ENCODE measurements around the gene AKAP11.

AKAP11 gene

DNA sequence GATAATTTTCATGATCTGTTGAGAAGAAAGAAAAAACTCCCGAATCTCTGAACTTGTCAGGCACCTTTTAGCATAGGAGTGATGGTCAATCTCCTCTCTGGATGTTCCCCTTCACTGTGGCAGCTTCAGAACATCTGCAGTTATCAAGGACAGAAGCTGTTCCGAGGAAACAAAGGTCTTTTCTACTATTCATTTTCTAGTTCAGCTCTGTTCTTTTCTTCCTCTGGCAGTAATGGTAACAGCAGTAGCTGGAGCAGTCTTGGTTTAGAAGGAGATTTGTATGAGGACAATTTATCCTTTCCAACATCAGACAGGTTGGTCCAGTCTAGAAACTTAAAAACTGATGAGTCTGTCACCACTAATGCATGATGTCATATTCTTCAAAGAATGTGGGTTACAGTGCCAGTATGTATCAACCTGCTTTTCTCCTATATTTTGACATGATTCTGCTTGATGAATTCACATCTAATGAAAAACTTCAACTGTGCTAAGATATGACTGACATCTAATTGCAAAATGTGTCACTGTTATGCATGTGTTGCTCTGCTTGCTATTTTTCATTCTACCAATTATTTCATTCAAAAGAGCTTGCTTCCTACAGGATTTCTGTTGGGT, 41.0 kb downstream of the AKAP11 start:
- Mint-ChIP-seq H3K4me3 (no peak overlapping the region), H3K27me3 (ENCODE audit: low read depth) (no peaks in the 10 kb centered on the region), H3K4me1 (no peaks in the 10 kb centered on the region), H3K36me3 (ENCODE audit: low read depth) (peaks cover 53% of the 10 kb centered on the region), H3K27ac (no peak overlapping the region), H3K9me3 (no peaks in the 10 kb centered on the region)
- TF ChIP-seq, protein P1, sequence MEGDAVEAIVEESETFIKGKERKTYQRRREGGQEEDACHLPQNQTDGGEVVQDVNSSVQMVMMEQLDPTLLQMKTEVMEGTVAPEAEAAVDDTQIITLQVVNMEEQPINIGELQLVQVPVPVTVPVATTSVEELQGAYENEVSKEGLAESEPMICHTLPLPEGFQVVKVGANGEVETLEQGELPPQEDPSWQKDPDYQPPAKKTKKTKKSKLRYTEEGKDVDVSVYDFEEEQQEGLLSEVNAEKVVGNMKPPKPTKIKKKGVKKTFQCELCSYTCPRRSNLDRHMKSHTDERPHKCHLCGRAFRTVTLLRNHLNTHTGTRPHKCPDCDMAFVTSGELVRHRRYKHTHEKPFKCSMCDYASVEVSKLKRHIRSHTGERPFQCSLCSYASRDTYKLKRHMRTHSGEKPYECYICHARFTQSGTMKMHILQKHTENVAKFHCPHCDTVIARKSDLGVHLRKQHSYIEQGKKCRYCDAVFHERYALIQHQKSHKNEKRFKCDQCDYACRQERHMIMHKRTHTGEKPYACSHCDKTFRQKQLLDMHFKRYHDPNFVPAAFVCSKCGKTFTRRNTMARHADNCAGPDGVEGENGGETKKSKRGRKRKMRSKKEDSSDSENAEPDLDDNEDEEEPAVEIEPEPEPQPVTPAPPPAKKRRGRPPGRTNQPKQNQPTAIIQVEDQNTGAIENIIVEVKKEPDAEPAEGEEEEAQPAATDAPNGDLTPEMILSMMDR (IDR thresholded peaks at IDR 0.05; ENCODE audit: unreplicated experiment in 3 of 3): no peak

DNA sequence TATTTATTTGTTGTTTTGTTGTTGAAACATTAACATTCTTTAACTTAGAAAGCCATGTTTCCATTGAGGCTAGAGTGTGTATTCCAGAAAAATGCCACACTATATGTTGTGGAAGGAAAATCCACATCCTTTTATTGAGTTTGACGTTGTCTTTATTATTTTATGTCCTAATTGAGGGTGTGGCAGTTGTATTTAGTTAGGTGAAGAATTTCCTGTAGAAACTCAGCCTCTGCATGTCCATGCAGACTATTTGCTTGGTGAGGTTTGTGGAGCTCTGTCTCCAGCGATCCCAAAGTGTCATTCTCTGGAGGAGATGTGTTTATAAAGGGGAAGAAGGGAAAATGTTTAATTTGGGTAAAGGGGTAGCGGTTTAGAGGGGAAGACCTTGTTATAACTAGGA, 46.6 kb downstream of the AKAP11 start:
- Mint-ChIP-seq H3K9me3 (no peaks in the 10 kb centered on the region), H3K4me3 (no peak overlapping the region), H3K27ac (peak overlapping the region in 1 of 3 experiments; percentile 20), H3K27me3 (ENCODE audit: low read depth) (no peaks in the 10 kb centered on the region), H3K36me3 (ENCODE audit: low read depth) (peaks cover 22% of the 10 kb centered on the region), H3K4me1 (no peaks in the 10 kb centered on the region)
- TF ChIP-seq, protein P1 (IDR thresholded peaks at IDR 0.05; ENCODE audit: unreplicated experiment in 3 of 3): no peak

DNA sequence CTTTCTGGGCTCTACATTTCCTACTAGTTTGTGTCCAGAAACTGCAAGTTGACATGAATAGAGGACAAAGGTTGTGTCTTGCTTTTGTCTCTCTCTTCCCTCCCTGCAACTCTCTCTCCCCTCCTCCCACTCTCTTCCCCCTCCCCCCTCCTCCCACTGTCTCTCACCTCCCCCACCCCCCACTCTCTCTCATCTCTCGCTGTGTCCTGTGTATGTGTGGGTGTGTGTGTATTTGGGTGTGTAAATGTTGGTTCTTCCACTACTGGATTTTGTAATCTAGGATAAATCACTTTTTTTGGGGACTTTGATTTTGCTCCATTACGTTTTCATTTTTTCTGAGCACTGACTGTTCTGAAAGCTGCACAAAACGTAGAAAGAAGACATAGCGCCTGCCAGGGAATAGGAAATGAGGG, 48.4 kb downstream of the AKAP11 start:
- Mint-ChIP-seq H3K4me1 (no peaks in the 10 kb centered on the region), H3K36me3 (ENCODE audit: low read depth) (peaks cover 14% of the 10 kb centered on the region), H3K9me3 (no peaks in the 10 kb centered on the region), H3K4me3 (peak overlapping the region in 1 of 3 experiments; percentile 60), H3K27ac (peak overlapping the region; percentile 2 to 53 (median 30)), H3K27me3 (ENCODE audit: low read depth) (no peaks in the 10 kb centered on the region)
- TF ChIP-seq, protein P1 (IDR thresholded peaks at IDR 0.05; ENCODE audit: unreplicated experiment in 3 of 3): no peak

DNA sequence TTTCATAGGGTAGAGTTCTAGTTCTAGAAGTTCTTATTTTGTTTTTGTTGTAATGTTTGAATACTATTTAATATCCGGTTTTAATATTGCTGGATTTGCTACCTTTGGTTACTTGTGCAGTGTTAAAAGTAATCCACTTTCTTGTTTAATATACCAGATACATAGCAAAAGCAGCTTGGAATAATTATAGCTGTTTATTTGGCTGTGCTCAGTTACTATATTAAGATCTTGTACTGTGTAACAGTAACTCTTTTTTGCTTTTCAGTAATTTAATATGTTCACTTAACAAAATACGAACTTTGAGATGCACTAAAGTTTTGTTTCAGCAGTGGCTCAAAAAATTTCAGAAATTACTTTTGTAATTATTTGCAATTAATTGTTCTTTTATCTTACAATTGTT, 50.9 kb downstream of the AKAP11 start:
- Mint-ChIP-seq H3K9me3 (no peaks in the 10 kb centered on the region), H3K27me3 (ENCODE audit: low read depth) (no peaks in the 10 kb centered on the region), H3K27ac (no peak overlapping the region), H3K4me3 (no peak overlapping the region), H3K36me3 (ENCODE audit: low read depth) (peaks cover 3% of the 10 kb centered on the region), H3K4me1 (no peaks in the 10 kb centered on the region)
- TF ChIP-seq, protein P1 (IDR thresholded peaks at IDR 0.05; ENCODE audit: unreplicated experiment in 3 of 3): no peak

DNA sequence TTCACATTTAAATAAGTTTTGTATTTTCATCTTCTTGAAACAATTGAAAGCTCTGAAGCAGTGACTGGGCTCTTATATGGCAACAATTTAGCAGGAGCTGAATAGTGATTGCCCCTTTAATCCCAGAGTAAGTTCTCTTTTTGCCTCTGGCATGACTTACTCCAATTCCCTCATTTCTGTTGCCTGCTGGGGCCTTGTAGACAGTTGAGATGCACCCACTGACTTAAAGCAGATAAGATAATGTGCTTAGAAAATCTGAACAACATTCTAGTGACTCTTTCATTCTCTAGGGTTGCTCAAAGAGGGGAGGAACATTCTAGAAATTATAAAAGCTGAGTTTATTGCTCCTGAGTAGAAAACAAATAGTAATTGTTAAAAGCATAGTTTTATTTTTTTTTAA, 52.8 kb downstream of the AKAP11 start:
- no peaks in the 10 kb centered on the region for H3K27me3 Mint-ChIP-seq (ENCODE audit: low read depth)
- H3K9me3 Mint-ChIP-seq: no peaks in the 10 kb centered on the region
- no peak overlapping the region for H3K4me3 Mint-ChIP-seq
- no peaks in the 10 kb centered on the region for H3K4me1 Mint-ChIP-seq
- peaks cover 3% of the 10 kb centered on the region for H3K36me3 Mint-ChIP-seq (ENCODE audit: low read depth)
- H3K27ac Mint-ChIP-seq: no peak overlapping the region
- TF ChIP-seq, protein P1 (IDR thresholded peaks at IDR 0.05; ENCODE audit: unreplicated experiment in 3 of 3): no peak

DNA sequence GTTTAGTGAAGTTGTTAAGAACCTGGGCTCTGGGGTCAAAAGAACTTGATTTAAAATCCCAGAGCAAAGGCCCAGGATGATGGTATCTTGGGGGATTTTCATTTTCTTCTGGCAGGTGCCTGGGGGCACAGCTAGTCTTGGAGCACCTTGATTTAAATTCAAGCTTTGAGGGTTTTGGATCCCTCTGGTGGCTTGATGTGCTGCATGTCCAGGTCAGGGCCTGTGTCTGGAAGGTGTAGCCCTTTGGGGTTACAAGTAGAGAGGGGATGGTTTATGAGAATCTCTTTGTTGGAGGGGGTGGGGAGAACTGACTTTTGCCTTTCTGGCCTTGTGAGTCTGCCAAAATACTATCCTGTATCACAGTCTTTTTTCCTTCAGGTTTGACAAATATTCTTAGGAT, 55.8 kb downstream of the AKAP11 start:
- Mint-ChIP-seq H3K27ac (no peak overlapping the region), H3K36me3 (ENCODE audit: low read depth) (no peaks in the 10 kb centered on the region)
- TF ChIP-seq, protein P1 (IDR thresholded peaks at IDR 0.05; ENCODE audit: unreplicated experiment in 3 of 3): no peak

More for the DNA sequence above, 55.8 kb downstream of the AKAP11 start:
- no peaks in the 10 kb centered on the region for H3K27me3 Mint-ChIP-seq (ENCODE audit: low read depth)
- H3K9me3 Mint-ChIP-seq: no peaks in the 10 kb centered on the region
- no peaks in the 10 kb centered on the region for H3K4me1 Mint-ChIP-seq
- H3K4me3 Mint-ChIP-seq: no peak overlapping the region
